Liver (tissue), 9 donors: ENCODE results near the gene VSTM2L. TPM values are rescaled to one million over a fixed set of nuclear protein-coding genes. Genes with fewer than 3 reads are reported as not detected.

ENCODE experiments used
- DNase-seq: peaks from one replicate; pipeline ENCODE4 v3.0.0-alpha.2; 2017; ENCODE audit warnings: low spot score
- H3K27ac ChIP-seq, 2 donors: one replicate each; pipeline ENCODE4 v1.7.0; 2013; ENCODE audit warnings: inconsistent platforms in 2 of 2, low read length in 2 of 2, control low read depth in 1 of 2, low read depth in 1 of 2, mild to moderate bottlenecking in 1 of 2
- H3K27me3 ChIP-seq, 4 donors: one replicate each; pipeline versions ENCODE4 v1.6.1 to v1.7.0; 2013; ENCODE audit warnings: low read length in 3 of 4, inconsistent platforms in 1 of 4, mild to moderate bottlenecking in 1 of 4, moderate library complexity in 1 of 4; ENCODE audit not compliant: control insufficient read depth in 4 of 4, insufficient read depth in 4 of 4
- H3K36me3 ChIP-seq, 4 donors: one replicate each; pipeline versions ENCODE4 v1.6.1 to v1.7.0; 2013; ENCODE audit warnings: low read length in 3 of 4, mild to moderate bottlenecking in 3 of 4, low read depth in 1 of 4, moderate library complexity in 1 of 4; ENCODE audit not compliant: control insufficient read depth in 4 of 4, insufficient read depth in 3 of 4
- H3K4me1 ChIP-seq, 4 donors: one replicate each; pipeline versions ENCODE4 v1.6.1 to v1.7.0; 2013; ENCODE audit warnings: low read length in 3 of 4, mild to moderate bottlenecking in 3 of 4, moderate library complexity in 1 of 4; ENCODE audit not compliant: control insufficient read depth in 4 of 4, insufficient read depth in 4 of 4
- H3K4me3 ChIP-seq, 3 donors: one replicate each; pipeline versions ENCODE4 v1.6.1 to v1.7.0; 2013; ENCODE audit warnings: low read length in 3 of 3, control low read depth in 1 of 3, low read depth in 1 of 3, mild to moderate bottlenecking in 1 of 3
- H3K9ac ChIP-seq, 2 donors: one replicate each; pipeline ENCODE4 v1.7.0; 2013; ENCODE audit warnings: low read length in 2 of 2, mild to moderate bottlenecking in 2 of 2, moderate library complexity in 2 of 2, control low read depth in 1 of 2, low read depth in 1 of 2
- H3K9me3 ChIP-seq, 4 donors: one replicate each; pipeline versions ENCODE4 v1.6.1 to v1.7.0; 2013; ENCODE audit warnings: low read length in 3 of 4; ENCODE audit not compliant: control insufficient read depth in 4 of 4
- ATF3 ChIP-seq: IDR thresholded peaks from 2 replicates; pipeline ENCODE4 v1.6.1; 2016; ENCODE audit warnings: antibody characterized with exemption
- CTCF ChIP-seq: fragments of 150-350 bp; IDR thresholded peaks from 2 replicates; pipeline ENCODE4 v1.5.1; 2017; ENCODE audit warnings: improper control_type of control experiment, low read depth, low read length; ENCODE audit not compliant: missing input control
- FOXA1 ChIP-seq: IDR thresholded peaks from 2 replicates; pipeline ENCODE4 v1.6.1; 2016; ENCODE audit warnings: antibody characterized with exemption
- FOXA2 ChIP-seq: IDR thresholded peaks from 2 replicates; pipeline ENCODE4 v1.6.1; 2016; ENCODE audit warnings: antibody characterized with exemption
- HNF4A ChIP-seq, 2 donors: conservative IDR thresholded peaks; 2 replicates each; pipeline ENCODE4 v1.6.1; 2016; ENCODE audit warnings: antibody characterized with exemption in 2 of 2, mild to moderate bottlenecking in 2 of 2
- RAD21 ChIP-seq, 2 donors: IDR thresholded peaks; 2 replicates each; pipeline ENCODE4 v1.6.1; 2016; ENCODE audit warnings: antibody characterized with exemption in 2 of 2, mild to moderate bottlenecking in 2 of 2
- RXRA ChIP-seq, 2 donors: IDR thresholded peaks; 2 replicates each; pipeline ENCODE4 v1.6.1; 2017 to 2018; ENCODE audit warnings: antibody characterized with exemption in 2 of 2, mild to moderate bottlenecking in 1 of 2
- SP1 ChIP-seq: IDR thresholded peaks from 2 replicates; pipeline ENCODE4 v1.6.1; 2018; ENCODE audit warnings: antibody characterized with exemption, mild to moderate bottlenecking
- TAF1 ChIP-seq: conservative IDR thresholded peaks from 2 replicates; pipeline ENCODE4 v1.6.1; 2016; ENCODE audit warnings: antibody characterized with exemption, mild to moderate bottlenecking
- YY1 ChIP-seq: IDR thresholded peaks from 2 replicates; pipeline ENCODE4 v1.6.1; 2016; ENCODE audit warnings: antibody characterized with exemption, mild to moderate bottlenecking
- WGBS: extraction: QIAGEN DNeasy Blood & Tissue Kit; methylation state at CpG from one replicate; pipeline ENCODE4 v1.1.7; 2013; 5-methylcytosine and 5-hydroxymethylcytosine counted together
- polyA plus RNA-seq, 2 donors: library from polyadenylated mRNA; stranded (reverse) in 1 of 2; unstranded in 1 of 2; fragments of 200-250 nt in 1 of 2; fragments of >200 nt in 1 of 2; fragmentation: Nextera tagmentation in 1 of 2; extraction: Ambion mirVana in 1 of 2; gene quantifications; one replicate each; pipeline versions ENCODE4 v1.2.1 to v1.2.3, GENCODE V29; 2013 to 2015
- total RNA-seq, 2 donors: library from RNA; depleted of rRNA; stranded (reverse); fragments of >200 nt; gene quantifications; one replicate each; pipeline ENCODE4 v1.2.3, GENCODE V29; 2014
- TF ChIP-seq, protein P1 (sequence below): IDR thresholded peaks from 2 replicates; pipeline ENCODE4 v1.6.1; 2016; ENCODE audit warnings: antibody characterized with exemption, mild to moderate bottlenecking
- donor health status: healthy.
- donor health status: healthy.
- donor health status: healthy.
- donor health status: healthy.
- donor health status: healthy.

Gene VSTM2L
- total and polyA plus RNA-seq, 4 donors, result 0.31 to 0.79 (median 0.56) TPM

- TF ChIP-seq, protein P1, sequence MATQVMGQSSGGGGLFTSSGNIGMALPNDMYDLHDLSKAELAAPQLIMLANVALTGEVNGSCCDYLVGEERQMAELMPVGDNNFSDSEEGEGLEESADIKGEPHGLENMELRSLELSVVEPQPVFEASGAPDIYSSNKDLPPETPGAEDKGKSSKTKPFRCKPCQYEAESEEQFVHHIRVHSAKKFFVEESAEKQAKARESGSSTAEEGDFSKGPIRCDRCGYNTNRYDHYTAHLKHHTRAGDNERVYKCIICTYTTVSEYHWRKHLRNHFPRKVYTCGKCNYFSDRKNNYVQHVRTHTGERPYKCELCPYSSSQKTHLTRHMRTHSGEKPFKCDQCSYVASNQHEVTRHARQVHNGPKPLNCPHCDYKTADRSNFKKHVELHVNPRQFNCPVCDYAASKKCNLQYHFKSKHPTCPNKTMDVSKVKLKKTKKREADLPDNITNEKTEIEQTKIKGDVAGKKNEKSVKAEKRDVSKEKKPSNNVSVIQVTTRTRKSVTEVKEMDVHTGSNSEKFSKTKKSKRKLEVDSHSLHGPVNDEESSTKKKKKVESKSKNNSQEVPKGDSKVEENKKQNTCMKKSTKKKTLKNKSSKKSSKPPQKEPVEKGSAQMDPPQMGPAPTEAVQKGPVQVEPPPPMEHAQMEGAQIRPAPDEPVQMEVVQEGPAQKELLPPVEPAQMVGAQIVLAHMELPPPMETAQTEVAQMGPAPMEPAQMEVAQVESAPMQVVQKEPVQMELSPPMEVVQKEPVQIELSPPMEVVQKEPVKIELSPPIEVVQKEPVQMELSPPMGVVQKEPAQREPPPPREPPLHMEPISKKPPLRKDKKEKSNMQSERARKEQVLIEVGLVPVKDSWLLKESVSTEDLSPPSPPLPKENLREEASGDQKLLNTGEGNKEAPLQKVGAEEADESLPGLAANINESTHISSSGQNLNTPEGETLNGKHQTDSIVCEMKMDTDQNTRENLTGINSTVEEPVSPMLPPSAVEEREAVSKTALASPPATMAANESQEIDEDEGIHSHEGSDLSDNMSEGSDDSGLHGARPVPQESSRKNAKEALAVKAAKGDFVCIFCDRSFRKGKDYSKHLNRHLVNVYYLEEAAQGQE, result no peak
- TF ChIP-seq TAF1 (no peak), HNF4A (conservative IDR thresholded peaks at IDR 0.05) (no peak), FOXA1 (no peak), ATF3 (no peak)
Observed at GRCh38 chr20:37991908-37992307, 89.0 kb downstream of the VSTM2L start (continued).

- no peaks in the 10 kb centered on the region for H3K27me3 ChIP-seq
- peak; percentile 48 for TF ChIP-seq CTCF
- no peak for TF ChIP-seq TAF1
- no peak for TF ChIP-seq YY1
- no peak for TF ChIP-seq FOXA2
- no peak for TF ChIP-seq FOXA1
- no peak for TF ChIP-seq HNF4A (conservative IDR thresholded peaks at IDR 0.05)
- TF ChIP-seq RXRA (IDR thresholded peaks at IDR 0.05), result no peak
- TF ChIP-seq, protein P1, result peak; percentile 18
- TF ChIP-seq SP1, result peak; percentile 8
- no peak for TF ChIP-seq ATF3
- peak; percentile 74 to 80 for TF ChIP-seq RAD21 (IDR thresholded peaks at IDR 0.05)
- H3K4me3 ChIP-seq, result no peak overlapping the region
- peaks cover 6 to 37% (median 25%) of the 10 kb centered on the region in 4 donors for H3K36me3 ChIP-seq
- no peak overlapping the region for H3K9ac ChIP-seq
- H3K27ac ChIP-seq, result no peak overlapping the region
- no peaks in the 10 kb centered on the region for H3K9me3 ChIP-seq
- no peak for DNase-seq
- 29% methylated on average over 5 of the region's 5 CpGs for WGBS
- H3K4me1 ChIP-seq, result peaks cover 2 to 38% (median 20%) of the 10 kb centered on the region in 4 donors
Observed at GRCh38 chr20:37992802-37993409, 90.0 kb downstream of the VSTM2L start.
